ENCODE results near the gene SSBP3.
"Not testable (repeated sequence)": the region's sequence is repeated elsewhere in the genome, so short reads cannot be mapped to it uniquely, and the experiment has no call there.

SSBP3 gene

DNA sequence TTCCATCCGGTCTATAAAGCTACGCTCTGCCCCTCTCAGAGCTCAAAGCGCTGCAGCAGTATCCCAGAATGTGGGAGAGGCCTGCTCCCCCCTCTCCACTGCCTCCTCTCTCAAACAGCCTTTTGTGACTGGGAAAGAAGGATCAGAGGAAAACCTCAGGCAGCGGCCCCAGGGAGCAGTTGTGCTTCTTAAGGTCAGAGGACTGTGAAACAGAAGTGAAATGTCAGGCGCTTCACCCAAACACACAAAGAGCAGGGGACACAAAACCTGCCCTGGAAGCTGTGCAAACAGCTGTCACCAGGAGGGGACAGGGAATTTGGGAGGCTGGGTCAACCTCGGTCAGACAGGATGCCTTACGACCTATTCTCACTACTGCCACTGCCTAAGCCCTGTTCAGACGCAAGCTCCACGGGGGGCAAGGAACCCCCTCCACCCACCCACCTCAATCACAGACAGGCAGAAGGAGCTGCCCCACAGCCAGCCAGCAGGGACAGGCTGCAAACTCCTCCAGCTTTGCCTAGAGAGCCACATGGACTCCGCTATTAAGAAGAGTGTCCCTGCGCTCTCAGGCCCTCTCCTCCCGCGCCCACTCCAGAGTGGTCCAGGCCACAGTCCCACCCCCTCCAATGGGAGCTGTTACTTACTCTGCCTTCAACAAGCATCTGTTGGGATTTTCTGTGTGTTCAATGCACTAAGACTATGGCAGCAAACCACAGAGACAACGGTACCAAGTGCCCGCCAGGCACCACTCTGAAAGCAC is 14.6 kb downstream of the SSBP3 start:
- DNase-seq, result no peak

- DNase-seq, result no peak
These were observed 15.5 kb downstream of the SSBP3 start for GRCh38 chr1:54390655-54391054.

- DNase-seq, result not testable (repeated sequence)
These were observed 16.6 kb downstream of the SSBP3 start for GRCh38 chr1:54389608-54390007.

- DNase-seq, result no peak
These were observed 18.8 kb downstream of the SSBP3 start for GRCh38 chr1:54387419-54387818.

GRCh38 chr1:54385727-54386022 is 20.5 kb downstream of the SSBP3 start:
- no peak for DNase-seq

GRCh38 chr1:54384918-54385726 is 21.1 kb downstream of the SSBP3 start:
- DNase-seq, result no peak

DNA sequence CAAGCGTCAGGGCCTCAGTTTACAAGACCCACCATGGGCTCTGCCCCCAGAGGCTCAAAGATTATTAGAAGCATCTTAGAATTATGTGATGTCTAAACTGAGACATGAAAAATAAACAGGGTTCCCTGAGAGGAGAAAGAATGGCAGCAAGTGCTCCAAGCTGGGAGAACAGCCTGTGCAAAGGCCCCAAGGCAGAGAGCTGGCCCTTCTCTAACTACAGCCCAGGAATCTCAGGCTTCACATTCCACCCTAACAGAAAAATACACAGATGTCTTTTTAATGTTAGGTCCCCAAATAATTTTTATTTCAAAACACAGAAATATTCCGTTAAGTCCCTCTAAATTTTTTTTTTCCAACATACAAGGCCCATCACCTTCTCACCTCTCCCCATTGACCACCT is 21.7 kb downstream of the SSBP3 start:
- DNase-seq, result no peak

GRCh38 chr1:54381524-54381923 is 24.7 kb downstream of the SSBP3 start:
- DNase-seq, result no peak

- no peak for DNase-seq
These were observed 25.8 kb downstream of the SSBP3 start for GRCh38 chr1:54380290-54380882.

- DNase-seq, result no peak
These were observed 26.5 kb downstream of the SSBP3 start for GRCh38 chr1:54379555-54380289.

DNA sequence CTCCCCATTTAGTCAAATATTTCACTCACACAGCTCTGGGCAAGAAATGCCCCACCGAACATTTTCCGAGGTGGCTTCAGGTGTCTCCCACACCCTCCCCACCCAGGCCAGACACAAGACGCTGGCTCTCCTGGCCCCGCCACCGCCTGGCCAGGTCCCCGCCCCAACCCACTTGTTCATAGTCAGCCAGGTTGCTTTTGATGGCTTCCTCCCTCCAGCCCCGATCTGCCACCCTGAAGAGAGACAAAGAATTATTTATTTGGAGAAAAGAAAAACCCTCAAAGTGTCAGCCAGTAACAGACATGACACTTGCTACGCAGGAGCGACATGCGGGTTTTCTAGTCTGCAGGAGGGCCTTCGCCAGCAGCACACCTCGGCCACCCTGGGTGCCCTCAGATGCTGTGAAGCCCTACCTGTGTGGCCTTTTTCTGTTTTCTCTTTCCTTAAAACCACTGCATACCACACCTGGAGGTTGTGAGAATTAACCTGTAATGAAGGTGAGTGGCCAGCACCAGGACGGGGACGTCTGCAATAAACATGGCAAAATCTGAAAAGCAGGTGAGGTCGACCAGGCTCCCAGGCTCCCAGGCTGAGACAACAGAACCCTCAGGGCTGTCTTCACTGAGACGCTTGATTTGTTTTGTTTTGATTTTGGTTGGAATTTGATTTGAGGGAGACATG is 27.2 kb downstream of the SSBP3 start:
- no peak for DNase-seq

- DNase-seq, result no peak
These were observed 27.9 kb downstream of the SSBP3 start for GRCh38 chr1:54378157-54378873.

GRCh38 chr1:54377040-54377691 is 29.0 kb downstream of the SSBP3 start:
- DNase-seq, result no peak

DNA sequence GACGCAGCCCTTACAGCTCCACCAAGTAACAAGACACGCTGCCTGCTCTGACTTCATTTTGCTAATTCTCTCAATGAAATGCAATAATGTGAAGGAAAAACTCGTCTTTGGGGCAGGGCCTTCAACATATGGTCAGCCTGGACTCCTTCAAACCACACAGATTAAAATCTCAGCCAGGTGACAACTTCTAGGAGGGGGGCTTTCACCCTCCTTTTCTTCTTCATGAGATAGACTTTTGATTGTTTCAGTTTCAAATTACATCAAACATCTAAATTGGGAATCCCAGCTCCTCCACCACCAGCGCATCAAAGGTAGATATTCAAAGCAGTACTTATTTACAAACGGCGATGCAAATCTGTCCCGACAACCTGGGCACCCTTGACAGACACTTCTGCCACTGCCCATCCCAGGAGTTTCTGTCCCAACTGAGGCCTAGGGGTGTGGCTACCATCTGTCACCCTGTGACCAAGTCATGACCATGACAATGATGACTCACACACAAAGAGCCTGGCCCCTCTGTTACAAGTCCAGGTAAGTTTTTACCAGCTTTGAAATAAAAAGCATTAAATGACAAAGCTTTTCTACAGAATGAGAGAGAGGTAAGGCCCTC is 29.7 kb downstream of the SSBP3 start:
- no peak for DNase-seq

GRCh38 chr1:54375712-54376429 is 30.3 kb downstream of the SSBP3 start:
- DNase-seq, result no peak

- DNase-seq, result no peak
These were observed 30.9 kb downstream of the SSBP3 start for GRCh38 chr1:54375298-54375697.

DNA sequence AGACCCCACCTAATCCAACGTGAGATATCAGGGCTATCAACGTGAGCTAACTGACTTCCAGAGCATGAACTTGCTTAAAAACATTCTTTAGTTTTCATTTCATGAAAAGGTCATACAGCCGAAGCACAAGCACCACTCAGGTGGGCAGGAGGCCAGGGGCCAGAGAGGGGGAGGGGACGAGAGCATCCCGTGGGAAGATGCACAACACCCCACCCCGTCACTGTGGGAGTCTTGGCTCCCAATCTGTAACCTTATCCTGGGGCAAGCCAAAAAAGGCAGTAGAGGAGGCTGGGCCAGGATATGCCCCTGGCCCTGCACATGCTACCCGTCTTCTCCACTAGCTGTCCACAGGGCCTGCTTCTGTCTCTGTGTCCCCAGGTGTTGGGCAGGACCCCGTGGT is 31.4 kb downstream of the SSBP3 start:
- DNase-seq, result no peak

GRCh38 chr1:54372978-54373377 is 33.2 kb downstream of the SSBP3 start:
- no peak for DNase-seq

- no peak for DNase-seq
These were observed 34.3 kb downstream of the SSBP3 start for GRCh38 chr1:54371942-54372275.

All from NCI-H446 (cell line).